Gastroesophageal sphincter (tissue), 4 donors: ENCODE results near the gene TLCD5. TPM values are rescaled to one million over a fixed set of nuclear protein-coding genes. Genes with fewer than 3 reads are reported as not detected.
A peak's percentile ranks its signal among the peaks of the same experiment; 100 is the strongest.

Experiments
- ATAC-seq: fragments of 150-250 bp; one replicate; pipeline ENCODE4 v1.9.1; 2016; ENCODE audit warnings: mild to moderate bottlenecking, moderate library complexity
- H3K27ac ChIP-seq, 4 donors: fragments of 200-600 bp; sonication (generic) in 3 of 4; 1 replicate in 3 of 4; 2 replicates in 1 of 4; pipeline ENCODE4 v1.5.1; 2016 to 2019
- H3K27me3 ChIP-seq: fragments of 200-600 bp; sonication (generic); one replicate; pipeline ENCODE4 v1.5.1; 2019
- H3K36me3 ChIP-seq, 2 donors: fragments of 200-600 bp; sonication (generic); one replicate each; pipeline ENCODE4 v1.5.1; 2019; ENCODE audit warnings: control low read depth in 1 of 2
- H3K4me1 ChIP-seq, 3 donors: fragments of 200-600 bp; sonication (generic); 1 replicate in 2 of 3; 2 replicates in 1 of 3; pipeline ENCODE4 v1.5.1; 2016 to 2019; ENCODE audit warnings: control low read depth in 2 of 3
- H3K4me3 ChIP-seq, 2 donors: fragments of 200-600 bp; sonication (generic); one replicate each; pipeline ENCODE4 v1.5.1; 2019; ENCODE audit warnings: mild to moderate bottlenecking in 1 of 2, moderate library complexity in 1 of 2
- H3K9me3 ChIP-seq, 3 donors: fragments of 200-600 bp; sonication (generic); one replicate each; pipeline ENCODE4 v1.5.1; 2017 to 2019; ENCODE audit warnings: control low read depth in 2 of 3
- CTCF ChIP-seq, 4 experiments: fragments of 200-600 bp in 2 of 4; fragments of 450-650 bp in 2 of 4; sonication (generic) in 1 of 4; IDR thresholded peaks; one replicate each; pipeline ENCODE4 v1.5.1; 2017 to 2019; ENCODE audit warnings: antibody characterized with exemption in 4 of 4, mild to moderate bottlenecking in 2 of 4, moderate library complexity in 2 of 4
- EP300 ChIP-seq: sonication (generic); formaldehyde crosslinking; IDR thresholded peaks from one replicate; pipeline ENCODE4 v1.6.1; 2017; ENCODE audit warnings: antibody characterized with exemption, mild to moderate bottlenecking
- POLR2A ChIP-seq, 2 donors: fragments of 450-650 bp; IDR thresholded peaks; one replicate each; pipeline ENCODE4 v1.6.1; 2017; ENCODE audit warnings: antibody characterized with exemption in 2 of 2, mild to moderate bottlenecking in 2 of 2, moderate library complexity in 1 of 2
- POLR2AphosphoS5 ChIP-seq: sonication (generic); formaldehyde crosslinking; IDR thresholded peaks from one replicate; pipeline ENCODE4 v1.6.1; 2017; ENCODE audit warnings: antibody characterized with exemption
- WGBS, 2 donors: methylation state at CpG; one replicate each; pipeline ENCODE4 v1.1.5; 2018; ENCODE audit warnings: low coverage in 1 of 2; 5-methylcytosine and 5-hydroxymethylcytosine counted together
- total RNA-seq, 4 donors: library from RNA; depleted of rRNA; stranded (reverse); fragments of >200 nt; gene quantifications; one replicate each; pipeline ENCODE4 v1.1.0, GENCODE V29; 2016

Gene TLCD5
- 1 to 10 TPM; 6.1 to 8.1 (median 7.5) TPM for total RNA-seq

- no peaks in the 10 kb centered on the region for H3K9me3 ChIP-seq
- no peaks in the 10 kb centered on the region for H3K27me3 ChIP-seq
- peaks cover 6 to 33% (median 6%) of the 10 kb centered on the region in 3 donors for H3K4me1 ChIP-seq
- peak within 1 kb of the TSS; percentile 79 to 87 for H3K4me3 ChIP-seq
- peak; percentile 76 to 83 for TF ChIP-seq POLR2A (IDR thresholded peaks at IDR 0.05)
- TF ChIP-seq EP300: no peak
- peak in 2 of 4 experiments; percentile 11 to 28 for TF ChIP-seq CTCF (IDR thresholded peaks at IDR 0.05)
- peak; percentile 43 for TF ChIP-seq POLR2AphosphoS5
- H3K36me3 ChIP-seq: peaks cover 0 to 6% of the 10 kb centered on the region in 2 donors
- peak; percentile 82 for ATAC-seq
- 1 to 3% methylated on average over 10 to 15 of the region's 84 CpGs for WGBS, 2 donors
- peak within 1 kb of the TSS; percentile 84 to 96 (median 92) for H3K27ac ChIP-seq
Measured at GRCh38 chr11:120324932-120325810, at the start of gene TLCD5. TSS of gene TLCD5 (plus strand) at chr11:120325299. CDS start at chr11:120327442, 2,143 bp downstream.

- 83 to 90% methylated on average over 3 to 4 of the region's 5 CpGs for WGBS, 2 donors
- no peak for ATAC-seq
- Histone ChIP-seq H3K27ac (no peak overlapping the region), H3K4me1 (peaks cover 0 to 7% (median 0%) of the 10 kb centered on the region in 3 donors), H3K9me3 (no peaks in the 10 kb centered on the region), H3K27me3 (no peaks in the 10 kb centered on the region), H3K36me3 (no peaks in the 10 kb centered on the region), H3K4me3 (no peak overlapping the region)
- TF ChIP-seq POLR2A (IDR thresholded peaks at IDR 0.05) (no peak), CTCF (IDR thresholded peaks at IDR 0.05) (no peak), EP300 (no peak), POLR2AphosphoS5 (no peak)
Measured at GRCh38 chr11:120279502-120279901, 45.6 kb upstream of the TLCD5 start.

- 100% methylated on average over 1 of the region's 5 CpGs; no CpG with 5 or more reads in 1 of the 2 donors for WGBS, 2 donors
- peaks cover 0 to 7% (median 0%) of the 10 kb centered on the region in 3 donors for H3K4me1 ChIP-seq
- TF ChIP-seq POLR2AphosphoS5: no peak
- no peak for TF ChIP-seq CTCF (IDR thresholded peaks at IDR 0.05)
- no peak for TF ChIP-seq POLR2A (IDR thresholded peaks at IDR 0.05)
- TF ChIP-seq EP300: no peak
- H3K36me3 ChIP-seq: no peaks in the 10 kb centered on the region
- no peaks in the 10 kb centered on the region for H3K9me3 ChIP-seq
- H3K27me3 ChIP-seq: no peaks in the 10 kb centered on the region
- no peak overlapping the region for H3K4me3 ChIP-seq
- H3K27ac ChIP-seq: no peak overlapping the region
- ATAC-seq: no peak
Measured at GRCh38 chr11:120280600-120281051, 44.5 kb upstream of the TLCD5 start.

- no peak for ATAC-seq
- no peak overlapping the region for H3K4me3 ChIP-seq
- H3K27me3 ChIP-seq: no peaks in the 10 kb centered on the region
- TF ChIP-seq POLR2A (IDR thresholded peaks at IDR 0.05): no peak
- no peak for TF ChIP-seq POLR2AphosphoS5
- TF ChIP-seq EP300: no peak
- TF ChIP-seq CTCF (IDR thresholded peaks at IDR 0.05): no peak
- H3K27ac ChIP-seq: no peak overlapping the region
- WGBS, 2 donors: 46 to 55% methylated on average over 4 to 7 of the region's 7 CpGs
- no peaks in the 10 kb centered on the region for H3K36me3 ChIP-seq
- H3K4me1 ChIP-seq: peaks cover 0 to 7% (median 0%) of the 10 kb centered on the region in 3 donors
- H3K9me3 ChIP-seq: no peaks in the 10 kb centered on the region
Measured at GRCh38 chr11:120281143-120281795, 43.8 kb upstream of the TLCD5 start.
